NB4 (cell line): ENCODE results near the gene UROC1.

ENCODE experiments used
- DNase-seq: peaks from one replicate; pipeline ENCODE4 v3.0.0; 2010; ENCODE audit warnings: low read depth
- H3K4me3 ChIP-seq: one replicate; pipeline ENCODE4 v1.5.1; 2011; ENCODE audit warnings: mild to moderate bottlenecking, low read depth, low read length, moderate library complexity
- CTCF ChIP-seq: IDR thresholded peaks from one replicate; pipeline ENCODE4 v1.5.1; 2012; ENCODE audit warnings: low read depth, low read length
- MAX ChIP-seq: IDR thresholded peaks from 2 replicates; pipeline ENCODE4 v1.6.1; 2011; ENCODE audit warnings: low read depth, low read length
- MYC ChIP-seq: IDR thresholded peaks from 2 replicates; pipeline ENCODE4 v1.6.1; 2011; ENCODE audit warnings: low read depth, low read length
- POLR2A ChIP-seq: IDR thresholded peaks from 2 replicates; pipeline ENCODE4 v1.6.1; 2011; ENCODE audit warnings: mild to moderate bottlenecking; ENCODE audit not compliant: insufficient read length; ENCODE audit errors: extremely low read depth

Gene UROC1

GRCh38 chr3:126454437-126455198 lies 63.0 kb downstream of the UROC1 start:
- no peak for DNase-seq
- H3K4me3 ChIP-seq: no peak overlapping the region
- TF ChIP-seq POLR2A (no peak), MYC (no peak), CTCF (no peak), MAX (no peak)

- DNase-seq: no peak
- TF ChIP-seq POLR2A: no peak
- no peak for TF ChIP-seq MYC
- TF ChIP-seq MAX: no peak
- TF ChIP-seq CTCF: no peak
- no peak overlapping the region for H3K4me3 ChIP-seq
Measured at GRCh38 chr3:126454025-126454424, 63.5 kb downstream of the UROC1 start.

- TF ChIP-seq MYC (no peak), POLR2A (no peak)
- H3K4me3 ChIP-seq: no peak overlapping the region
- DNase-seq: no peak
Measured at GRCh38 chr3:126452213-126452612, 65.4 kb downstream of the UROC1 start.

GRCh38 chr3:126451511-126451910 lies 66.1 kb downstream of the UROC1 start:
- no peak for TF ChIP-seq CTCF
- no peak for TF ChIP-seq MAX
- TF ChIP-seq MYC: no peak
- TF ChIP-seq POLR2A: no peak

GRCh38 chr3:126450744-126451143 lies 66.8 kb downstream of the UROC1 start:
- H3K4me3 ChIP-seq: no peak overlapping the region
- no peak for TF ChIP-seq CTCF
- DNase-seq: no peak

More at GRCh38 chr3:126451511-126451910, 66.1 kb downstream of the UROC1 start:
- DNase-seq: no peak
- no peak overlapping the region for H3K4me3 ChIP-seq

- H3K4me3 ChIP-seq: no peak overlapping the region
- no peak for DNase-seq
- TF ChIP-seq CTCF (no peak), MYC (no peak), POLR2A (no peak)
Measured at GRCh38 chr3:126450219-126450618, 67.4 kb downstream of the UROC1 start.
